AG10803 (cell line): ENCODE measurements around the gene ABCB8.

Experiments used
- DNase-seq: peaks from one replicate; pipeline ENCODE4 v3.0.0; 2010; ENCODE audit warnings: low read depth
- H3K4me3 ChIP-seq: 2 replicates; pipeline ENCODE4 v1.5.1; 2011; ENCODE audit warnings: mild to moderate bottlenecking, low read length, control low read depth
- CTCF ChIP-seq: conservative IDR thresholded peaks from 2 replicates; pipeline ENCODE4 v1.5.1; 2011; ENCODE audit warnings: mild to moderate bottlenecking, low read length, control low read depth, inconsistent platforms

The ABCB8 gene

GRCh38 chr7:151045967-151046366 lies 17.7 kb downstream of the ABCB8 start:
- no peak for DNase-seq
- H3K4me3 ChIP-seq = no peak overlapping the region
- TF ChIP-seq CTCF = no peak

- H3K4me3 ChIP-seq = no peak overlapping the region
- TF ChIP-seq CTCF = no peak
- DNase-seq = peak; percentile 60
These were observed 18.6 kb downstream of the ABCB8 start for GRCh38 chr7:151046603-151047573.

- TF ChIP-seq CTCF = no peak
- H3K4me3 ChIP-seq = no peak within 1 kb of the TSS
- DNase-seq = no peak
These were observed 19.9 kb downstream of the ABCB8 start, which contains the start of gene ASIC3 for GRCh38 chr7:151047976-151048815. Gene ASIC3, plus strand, starts transcription at chr7:151048531. Its CDS starts 355 bp downstream, at chr7:151048886.

GRCh38 chr7:151048911-151049463 lies 20.7 kb downstream of the ABCB8 start:
- no peak for DNase-seq
- no peak for TF ChIP-seq CTCF
- H3K4me3 ChIP-seq = no peak overlapping the region

GRCh38 chr7:151051108-151051507 lies 22.9 kb downstream of the ABCB8 start:
- no peak for TF ChIP-seq CTCF
- peak; percentile 66 for DNase-seq
- H3K4me3 ChIP-seq = no peak overlapping the region

- DNase-seq = no peak
- no peak for TF ChIP-seq CTCF
- H3K4me3 ChIP-seq = no peak overlapping the region
These were observed 24.8 kb downstream of the ABCB8 start for GRCh38 chr7:151053096-151053495.
